HT1080 (cell line): Measurements from ENCODE around the gene CPA1. TPM values are rescaled to one million over a fixed set of nuclear protein-coding genes. Genes with fewer than 3 reads are reported as not detected.

Experiments
- DNase-seq: peaks from one replicate; pipeline ENCODE4 v3.0.0-alpha.2; 2015; ENCODE audit warnings: low read depth
- total RNA-seq: library from RNA; depleted of rRNA; stranded (reverse); fragments of >200 nt; shearing (Covaris generic); gene quantifications from 2 replicates; pipeline ENCODE4 v1.2.3, GENCODE V29; 2014

The CPA1 gene
- total RNA-seq, 1 experiment from 2014 or later: not detected

DNA sequence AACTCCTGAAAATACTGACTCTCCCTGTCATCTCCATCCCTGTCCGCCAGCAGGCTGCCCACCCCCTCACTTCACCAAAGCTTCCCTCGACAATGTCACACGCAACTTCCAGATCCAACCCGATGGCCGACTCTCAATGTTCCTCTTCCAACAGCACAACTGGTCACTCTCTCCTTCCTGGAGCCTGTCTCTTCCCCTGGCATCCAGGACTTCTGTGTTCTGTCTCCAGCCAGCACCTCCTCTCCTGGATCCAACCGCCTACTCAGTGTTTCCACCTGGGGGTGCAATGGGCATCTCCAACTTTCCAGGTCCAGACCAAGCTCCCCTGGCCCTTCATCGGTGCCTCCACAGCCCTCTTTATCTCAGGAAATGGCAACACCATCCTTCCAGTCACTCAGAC is 27.1 kb upstream of the CPA1 start:
- no peak for DNase-seq

- DNase-seq: peak; percentile 99
These were observed 24.0 kb upstream of the CPA1 start for GRCh38 chr7:130356121-130356875.

DNA sequence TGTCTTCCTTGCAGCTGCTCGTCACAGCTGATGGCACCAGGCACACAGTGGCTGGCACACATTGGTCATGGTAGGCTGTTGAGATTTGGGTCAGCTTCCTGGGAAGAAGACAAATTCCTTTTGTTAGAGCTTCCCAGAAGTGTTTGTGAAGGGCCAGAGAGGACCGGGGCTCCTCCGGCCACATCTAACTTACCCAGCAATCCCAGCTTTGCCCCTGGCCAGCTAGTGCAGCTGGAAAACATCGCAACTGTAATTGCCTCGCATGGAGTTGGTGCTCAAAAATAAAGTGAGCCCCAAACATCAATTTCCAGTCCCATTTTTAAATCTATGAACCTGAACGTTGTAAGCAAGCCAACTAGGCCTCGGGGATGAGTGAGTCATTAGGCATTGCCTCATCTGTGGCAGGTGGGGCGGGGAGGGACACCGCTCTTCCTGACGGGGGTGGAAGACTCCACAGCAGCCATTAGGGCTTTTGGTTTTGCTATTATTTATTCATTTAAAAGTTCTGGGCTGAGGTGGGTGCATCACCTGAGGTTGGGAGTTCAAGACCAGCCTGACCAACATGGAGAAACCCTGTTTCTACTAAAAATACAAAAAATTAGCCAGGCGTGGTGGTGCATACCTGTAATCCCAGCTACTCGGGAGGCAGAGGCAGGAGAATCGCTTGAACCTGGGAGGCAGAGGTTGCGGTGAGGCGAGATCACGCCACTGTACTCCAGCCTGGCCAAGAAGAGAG is 23.2 kb upstream of the CPA1 start:
- peak; percentile 82 for DNase-seq

GRCh38 chr7:130358471-130358870 is 21.8 kb upstream of the CPA1 start:
- DNase-seq: no peak

DNA sequence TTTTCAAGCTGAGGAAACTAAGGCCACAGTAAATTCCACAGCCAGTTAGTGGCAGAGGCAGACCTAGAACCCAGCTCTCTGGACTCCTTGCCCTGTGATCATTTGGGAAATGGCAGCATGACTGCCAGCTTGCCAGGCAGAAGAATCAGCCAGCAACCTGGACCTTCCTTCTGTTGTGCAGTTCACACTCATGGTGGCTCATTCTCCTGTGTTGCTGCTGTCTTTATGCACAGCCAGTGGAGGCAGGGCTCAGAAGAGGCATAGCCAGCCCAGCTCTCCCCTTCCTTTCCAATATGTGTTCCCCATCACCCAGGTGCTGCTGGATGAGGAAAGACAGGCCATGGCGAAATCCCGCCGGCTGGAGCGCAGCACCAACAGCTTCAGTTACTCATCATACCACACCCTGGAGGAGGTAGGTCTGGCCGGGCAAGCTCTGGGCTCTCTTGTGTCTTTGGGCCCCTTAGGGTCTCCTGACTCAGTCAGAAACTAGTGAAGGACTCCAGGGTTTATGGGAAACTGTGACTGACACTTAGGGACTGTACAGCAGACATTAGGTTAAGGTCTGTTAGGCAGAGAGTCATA is 20.9 kb upstream of the CPA1 start:
- DNase-seq: no peak

- no peak for DNase-seq
These were observed 19.8 kb upstream of the CPA1 start for GRCh38 chr7:130360518-130360917.

- DNase-seq: no peak
These were observed 18.6 kb upstream of the CPA1 start for GRCh38 chr7:130361681-130362080.

DNA sequence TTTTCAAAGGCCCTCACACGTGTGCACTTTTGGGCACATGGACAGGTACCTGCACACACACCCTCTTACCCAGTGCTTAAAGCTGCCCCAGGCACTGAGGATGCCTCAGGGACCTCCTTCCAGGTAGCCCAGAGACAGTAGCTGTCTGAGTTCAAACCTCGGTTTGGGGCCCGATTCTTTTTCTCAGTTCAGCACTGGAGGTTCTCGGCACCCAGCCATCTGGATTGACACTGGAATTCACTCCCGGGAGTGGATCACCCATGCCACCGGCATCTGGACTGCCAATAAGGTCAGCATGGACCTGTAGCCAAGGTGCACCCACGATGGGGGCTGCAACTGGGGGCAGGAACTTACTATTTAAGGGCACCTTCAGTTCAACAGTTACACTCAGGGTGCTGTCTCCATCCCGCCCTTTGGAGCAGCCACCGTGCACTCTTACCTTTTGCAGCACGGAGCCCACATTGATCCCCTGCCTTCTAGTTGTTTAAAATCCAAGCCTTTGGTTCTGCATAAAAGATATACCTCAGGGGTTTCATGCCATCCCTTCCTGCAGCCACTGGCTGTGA is 18.0 kb upstream of the CPA1 start:
- no peak for DNase-seq

GRCh38 chr7:130363026-130363847 is 17.1 kb upstream of the CPA1 start:
- DNase-seq: peak; percentile 97

GRCh38 chr7:130364451-130364850 is 15.8 kb upstream of the CPA1 start:
- DNase-seq: no peak

GRCh38 chr7:130365088-130365487 is 15.2 kb upstream of the CPA1 start:
- no peak for DNase-seq

DNA sequence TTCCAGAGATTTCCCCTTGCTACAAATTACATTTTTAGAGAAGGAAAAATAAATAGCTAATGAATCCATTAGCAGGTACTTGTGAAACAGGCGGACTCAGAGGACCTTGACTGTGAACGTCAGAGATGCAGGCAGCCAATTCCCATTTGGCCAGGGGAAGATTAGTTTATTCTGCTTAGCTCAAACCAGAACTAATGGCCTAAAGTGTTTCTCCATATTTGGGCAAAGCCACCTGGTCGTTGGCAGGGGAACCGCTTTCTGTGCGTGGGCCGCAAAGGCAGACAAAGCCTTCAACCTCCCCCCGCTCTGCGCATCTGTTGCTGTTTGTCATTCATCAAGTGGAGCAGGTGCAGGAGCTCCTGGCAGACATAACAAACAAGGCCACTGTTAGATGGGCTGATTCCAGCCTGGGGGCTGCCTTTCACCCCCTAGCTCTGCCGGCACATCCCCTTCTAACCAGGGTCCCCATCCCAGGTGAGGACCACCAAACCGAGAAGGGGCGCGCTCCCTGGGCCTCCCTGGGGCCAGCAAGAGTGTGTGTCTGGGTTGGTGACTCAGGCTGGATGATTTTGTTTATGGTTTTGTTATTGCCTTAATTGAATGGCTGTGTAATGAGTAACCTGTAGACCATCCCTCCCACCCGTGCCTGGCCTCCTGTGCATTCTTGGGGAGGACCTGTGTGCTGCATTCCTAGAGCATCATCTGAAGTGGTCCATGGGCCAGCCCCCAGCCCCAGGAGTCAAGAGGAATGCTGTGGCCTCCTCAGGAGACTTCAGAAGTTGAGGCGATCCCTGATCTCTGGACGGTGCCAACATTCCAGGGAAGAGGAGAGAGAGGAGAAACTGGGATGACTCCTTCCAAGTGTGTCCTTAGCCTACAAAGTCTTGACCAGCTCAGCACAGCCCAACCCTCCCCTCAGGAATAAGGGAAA is 14.5 kb upstream of the CPA1 start:
- peak; percentile 58 for DNase-seq

- no peak for DNase-seq
These were observed 13.7 kb upstream of the CPA1 start for GRCh38 chr7:130366564-130366963.

DNA sequence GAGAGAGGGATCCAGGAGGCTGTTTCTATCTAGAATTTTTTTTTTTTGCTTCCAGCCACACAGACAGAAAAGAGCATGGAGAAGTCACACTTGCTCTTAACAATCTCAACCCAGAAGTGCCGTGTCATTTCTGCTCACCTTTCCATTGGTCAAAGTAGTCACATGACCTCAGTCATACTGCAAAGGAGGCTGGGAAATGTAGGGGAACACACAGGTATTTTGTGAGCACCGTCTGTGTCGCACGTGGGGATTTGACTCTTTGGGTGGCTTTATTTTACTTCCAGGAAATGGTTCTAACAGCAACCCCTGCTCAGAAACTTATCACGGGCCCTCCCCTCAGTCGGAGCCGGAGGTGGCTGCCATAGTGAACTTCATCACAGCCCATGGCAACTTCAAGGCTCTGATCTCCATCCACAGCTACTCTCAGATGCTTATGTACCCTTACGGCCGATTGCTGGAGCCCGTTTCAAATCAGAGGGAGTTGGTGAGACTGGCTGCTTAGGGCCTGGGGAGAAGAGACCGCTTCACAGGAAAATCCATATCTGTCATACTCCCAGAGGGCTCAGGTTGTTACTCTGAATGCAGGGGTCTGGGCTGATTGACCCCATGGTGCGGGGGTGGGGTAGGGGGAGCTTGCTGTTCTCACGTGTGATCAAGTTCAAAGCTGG is 13.1 kb upstream of the CPA1 start:
- DNase-seq: no peak

GRCh38 chr7:130367836-130368746 is 12.2 kb upstream of the CPA1 start:
- no peak for DNase-seq

GRCh38 chr7:130369110-130369711 is 11.1 kb upstream of the CPA1 start:
- DNase-seq: peak; percentile 49

DNA sequence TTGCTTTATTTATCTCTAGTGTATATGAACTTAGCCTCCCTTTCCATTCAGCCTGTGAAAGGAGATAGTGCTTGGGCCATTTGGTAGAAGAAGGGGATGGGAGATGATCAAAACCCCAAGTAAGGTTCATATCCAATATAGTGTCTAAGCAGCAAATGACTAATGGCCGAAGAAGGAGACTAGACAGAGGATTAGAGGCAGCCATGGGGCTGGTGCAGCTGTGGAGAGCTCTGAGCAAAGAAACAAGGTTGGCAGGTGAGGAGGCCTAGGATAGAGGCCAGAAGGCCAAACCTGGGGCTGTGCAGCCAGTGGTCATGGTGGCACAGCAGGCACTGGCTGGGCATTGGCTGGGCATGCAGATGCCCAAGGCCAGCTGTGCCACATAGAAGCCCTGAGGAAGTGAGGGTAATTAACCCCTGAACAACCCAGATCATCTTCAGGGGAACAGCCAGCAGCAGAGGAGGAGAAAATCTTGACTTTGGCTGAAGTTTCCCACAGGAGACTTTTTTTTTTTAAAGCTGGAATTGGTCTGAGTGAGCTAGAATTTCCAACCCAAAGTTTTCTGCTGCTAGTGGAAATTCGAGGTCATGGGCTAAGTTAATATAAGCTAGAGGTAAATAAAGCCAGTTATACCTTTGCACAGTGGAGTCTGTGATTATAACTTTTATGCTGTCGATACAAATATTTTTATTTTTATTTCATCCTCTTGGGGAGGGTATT is 10.3 kb upstream of the CPA1 start:
- DNase-seq: no peak
